ENCODE data around the gene TCOF1. TPM values are rescaled to one million over a fixed set of nuclear protein-coding genes. Genes with fewer than 3 reads are reported as not detected.

TCOF1 gene
- total and polyA plus RNA-seq, 2 of the 8 experiments (the other 6 are each of a cell fraction or from before 2014, with no cell fraction given): 35.9 to 170 TPM

DNA sequence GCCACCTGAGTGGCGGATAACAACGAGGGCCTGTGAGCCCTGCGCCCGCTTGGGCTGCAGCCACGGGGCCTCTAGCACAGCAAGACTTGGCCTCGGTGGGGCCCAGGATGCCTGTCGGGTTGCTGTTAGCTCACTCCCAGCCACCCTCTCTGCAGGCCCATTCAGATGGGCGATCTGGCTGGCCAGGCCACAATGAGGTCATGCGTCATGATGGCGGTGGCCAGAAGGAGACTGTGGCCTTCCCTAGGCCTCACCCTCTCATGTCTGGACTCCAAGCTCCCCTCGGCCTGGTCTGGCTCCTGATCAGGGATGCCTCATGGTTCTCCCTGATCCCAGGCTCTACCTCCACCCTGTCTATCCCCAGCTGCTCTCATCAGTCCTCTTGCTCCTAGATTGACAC, 19.0 kb upstream of the TCOF1 start:
- no peak overlapping the region for H3K4ac ChIP-seq (replicated peaks; ENCODE audit: insufficient read length, low read depth, low read length)
- no peak overlapping the region for H4K8ac ChIP-seq (ENCODE audit: extremely low read depth, insufficient read depth, low read length)
- no peak overlapping the region for H3K14ac ChIP-seq (ENCODE audit: insufficient read length)
- no peak overlapping the region for H2BK15ac ChIP-seq (ENCODE audit: low read length)
- no peak overlapping the region for H2BK20ac ChIP-seq (ENCODE audit: low read length)
- no peaks in the 10 kb centered on the region for H3K79me1 ChIP-seq (ENCODE audit: low read depth, low read length)
- no peak overlapping the region for H2BK5ac ChIP-seq (ENCODE audit: low read depth, low read length)
- no peak overlapping the region for H3K56ac ChIP-seq (replicated peaks; ENCODE audit: insufficient read length, low read depth, low read length)
- H3K4me1 ChIP-seq (replicated peaks in 1 of 4; ENCODE audit: control insufficient read depth in 3 of 4, insufficient read depth in 4 of 4, low read length in 3 of 4): peaks cover 0 to 2% (median 0%) of the 10 kb centered on the region in 4 experiments; a peak in 1 of 7 replicates
- no peak for FAIRE-seq
- no peaks in the 10 kb centered on the region for H3K27me3 ChIP-seq (replicated peaks in 1 of 4; ENCODE audit: control insufficient read depth in 3 of 4, extremely low read depth in 1 of 4, insufficient read depth in 3 of 4, low read length in 3 of 4)
- H4K20me1 ChIP-seq (replicated peaks in 1 of 2; ENCODE audit: control insufficient read depth in 1 of 2, insufficient read depth in 2 of 2, low read length in 2 of 2): no peaks in the 10 kb centered on the region
- H3K23ac ChIP-seq (ENCODE audit: insufficient read length): no peak overlapping the region
- H3K4me3 ChIP-seq (ENCODE audit: extremely low read depth in 1 of 4, insufficient read depth in 2 of 4, low read depth in 3 of 4, low read length in 4 of 4): no peak overlapping the region
- no peaks in the 10 kb centered on the region for H3K79me2 ChIP-seq (ENCODE audit: control insufficient read depth in 1 of 2, insufficient read depth in 2 of 2, low read length in 2 of 2)
- H2AK5ac ChIP-seq (ENCODE audit: low read depth, low read length): no peak overlapping the region
- DNase-seq (ENCODE audit: low read depth in 1 of 2, low spot score in 2 of 2): no peak
- no peak overlapping the region for H3K27ac ChIP-seq (ENCODE audit: low read depth, low read length)
- H2AFZ ChIP-seq (ENCODE audit: low read length): no peak overlapping the region
- H2BK120ac ChIP-seq (replicated peaks; ENCODE audit: low read depth, low read length): no peak overlapping the region
- CTCF ChIA-PET (ENCODE audit: partially characterized antibody): interaction anchor here (0.8 to 15.6 kb wide), 4 partner anchors 12 to 186 kb away, joined by 3 to 126 read pairs (median 4); no protein-coding TSS in a partner anchor
- H3K9ac ChIP-seq (replicated peaks in 1 of 4; ENCODE audit: extremely low read depth in 1 of 4, low read depth in 3 of 4, low read length in 3 of 4): no peak overlapping the region
- H3K36me3 ChIP-seq (ENCODE audit: control insufficient read depth in 2 of 4, insufficient read depth in 4 of 4, low read length in 3 of 4): no peaks in the 10 kb centered on the region
- H3K18ac ChIP-seq (ENCODE audit: extremely low read depth, low read length): no peak overlapping the region
- POLR2A ChIA-PET (ENCODE audit: partially characterized antibody): no interaction called here
- peaks cover 1% of the 10 kb centered on the region; the same call in 1 of the 2 replicates for H3K23me2 ChIP-seq (ENCODE audit: low read depth, low read length)
- H4K5ac ChIP-seq (ENCODE audit: insufficient read length, low read depth, low read length): no peak overlapping the region
- H4K91ac ChIP-seq (replicated peaks; ENCODE audit: insufficient read length, low read length): no peak overlapping the region
- H2BK12ac ChIP-seq (ENCODE audit: low read depth, low read length): no peak overlapping the region
- no peak overlapping the region for H3K4me2 ChIP-seq (ENCODE audit: insufficient read depth in 1 of 2, low read depth in 2 of 2, low read length in 2 of 2)
- H3K9me3 ChIP-seq (ENCODE audit: insufficient read depth in 2 of 2, low read depth in 1 of 2, low read length in 1 of 2): no peaks in the 10 kb centered on the region
- 92% methylated on average over 11 of the region's 11 CpGs; no CpG with 5 or more reads in 1 of the 2 experiments for WGBS, 2 experiments (ENCODE audit: extremely low coverage in 1 of 2, insufficient coverage in 1 of 2, insufficient read length in 1 of 2, insufficient replicate concordance in 2 of 2, low coverage in 1 of 2, low lambda C conversion rate in 2 of 2, missing lambda C conversion rate in 1 of 2)
- no peak for TF ChIP-seq JUN (IDR thresholded peaks at IDR 0.05; ENCODE audit: low read depth, low read length)
- TF ChIP-seq, protein P1, sequence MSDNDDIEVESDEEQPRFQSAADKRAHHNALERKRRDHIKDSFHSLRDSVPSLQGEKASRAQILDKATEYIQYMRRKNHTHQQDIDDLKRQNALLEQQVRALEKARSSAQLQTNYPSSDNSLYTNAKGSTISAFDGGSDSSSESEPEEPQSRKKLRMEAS (IDR thresholded peaks at IDR 0.05): no peak
- no peak for TF ChIP-seq TBP (IDR thresholded peaks at IDR 0.05; ENCODE audit: low read depth, low read length)
- TF ChIP-seq HDAC2 (IDR thresholded peaks at IDR 0.05; ENCODE audit: borderline replicate concordance in 1 of 2, low read depth in 2 of 2, low read length in 2 of 2): no peak
- TF ChIP-seq SUZ12 (IDR thresholded peaks at IDR 0.05; ENCODE audit: low read length): no peak
- no peak for TF ChIP-seq SIRT6 (IDR thresholded peaks at IDR 0.05; ENCODE audit: low read length)
- no peak for TF ChIP-seq POU5F1 (IDR thresholded peaks at IDR 0.05; ENCODE audit: low read depth, low read length)
- TF ChIP-seq HDAC6 (IDR thresholded peaks at IDR 0.05; ENCODE audit: low read depth, low read length): no peak
- TF ChIP-seq BCL11A (IDR thresholded peaks at IDR 0.05; ENCODE audit: low read depth in 2 of 2, low read length in 2 of 2): no peak
- TF ChIP-seq GABPA (IDR thresholded peaks at IDR 0.05; ENCODE audit: borderline replicate concordance, insufficient read depth, low read length): no peak
- no peak for TF ChIP-seq SAP30 (IDR thresholded peaks at IDR 0.05; ENCODE audit: insufficient read depth, insufficient replicate concordance, low read length)
- no peak for TF ChIP-seq NRF1 (IDR thresholded peaks at IDR 0.05; ENCODE audit: low read depth, low read length)
- TF ChIP-seq EP300 (IDR thresholded peaks at IDR 0.05; ENCODE audit: borderline replicate concordance in 1 of 2, low read depth in 2 of 2, low read length in 2 of 2): no peak
